ENCODE measurements around the gene ELF2.

Gene ELF2

GRCh38 chr4:139171876-139172691 is 4.9 kb downstream of the ELF2 start (continued):
- TF ChIP-seq ZNF362 (tag by site-specific recombination; IDR thresholded peaks at IDR 0.05) (no peak), OSR2 (tag by site-specific recombination; IDR thresholded peaks at IDR 0.05) (no peak; the same call in 1 of the 2 replicates), TRIM28 (IDR thresholded peaks at IDR 0.05; ENCODE audit: borderline replicate concordance, low read length) (no peak; the same call in 1 of the 2 replicates), ZNF140 (tag by site-specific recombination; IDR thresholded peaks at IDR 0.05) (no peak), KLF8 (tag by site-specific recombination; IDR thresholded peaks at IDR 0.05) (no peak), ZFP41 (tag by site-specific recombination; IDR thresholded peaks at IDR 0.05; ENCODE audit: borderline replicate concordance) (no peak), ZNF26 (tag by site-specific recombination; IDR thresholded peaks at IDR 0.05) (no peak), ZNF366 (tag by site-specific recombination; conservative IDR thresholded peaks at IDR 0.05) (0 out of 2 replicates have a peak, but pooled peaks have one; percentile 45), ZNF521 (tag by site-specific recombination; IDR thresholded peaks at IDR 0.05) (no peak), ZNF600 (tag by site-specific recombination; IDR thresholded peaks at IDR 0.05) (0 out of 2 replicates have a peak, but pooled peaks have one; percentile 43), ZNF391 (tag by site-specific recombination; IDR thresholded peaks at IDR 0.05; ENCODE audit: borderline replicate concordance, low read depth) (no peak), ZNF394 (tag by site-specific recombination; IDR thresholded peaks at IDR 0.05; ENCODE audit: borderline replicate concordance) (no peak; the same call in 1 of the 2 replicates), SP7 (tag by site-specific recombination; IDR thresholded peaks at IDR 0.05) (peak; percentile 95), SCRT2 (tag by site-specific recombination; IDR thresholded peaks at IDR 0.05) (0 out of 2 replicates have a peak, but pooled peaks have one; percentile 30), ZNF423 (tag by site-specific recombination; IDR thresholded peaks at IDR 0.05) (no peak), ZNF76 (tag by site-specific recombination; IDR thresholded peaks at IDR 0.05; ENCODE audit: borderline replicate concordance, low read depth) (peak; percentile 28; the same call in 1 of the 2 replicates), ZFHX2 (tag by site-specific recombination; conservative IDR thresholded peaks at IDR 0.05) (no peak), ZNF843 (tag by site-specific recombination; IDR thresholded peaks at IDR 0.05) (peak; percentile 57; the same call in 1 of the 2 replicates), IKZF3 (tag by site-specific recombination; IDR thresholded peaks at IDR 0.05) (peak; percentile 16; the same call in 1 of the 2 replicates), ZNF239 (tag by site-specific recombination; IDR thresholded peaks at IDR 0.05) (no peak), ZNF433 (tag by site-specific recombination; IDR thresholded peaks at IDR 0.05; ENCODE audit: low read depth) (no peak), MYNN (tag by site-specific recombination; IDR thresholded peaks at IDR 0.05; ENCODE audit: borderline replicate concordance) (no peak), ZNF629 (tag by site-specific recombination; IDR thresholded peaks at IDR 0.05) (peak; percentile 76), GLIS1 (tag by site-specific recombination; IDR thresholded peaks at IDR 0.05) (no peak), BCL6B (tag by site-specific recombination; IDR thresholded peaks at IDR 0.05) (peak; percentile 55; the same call in 1 of the 2 replicates)
- TF ChIP-seq, protein P1, sequence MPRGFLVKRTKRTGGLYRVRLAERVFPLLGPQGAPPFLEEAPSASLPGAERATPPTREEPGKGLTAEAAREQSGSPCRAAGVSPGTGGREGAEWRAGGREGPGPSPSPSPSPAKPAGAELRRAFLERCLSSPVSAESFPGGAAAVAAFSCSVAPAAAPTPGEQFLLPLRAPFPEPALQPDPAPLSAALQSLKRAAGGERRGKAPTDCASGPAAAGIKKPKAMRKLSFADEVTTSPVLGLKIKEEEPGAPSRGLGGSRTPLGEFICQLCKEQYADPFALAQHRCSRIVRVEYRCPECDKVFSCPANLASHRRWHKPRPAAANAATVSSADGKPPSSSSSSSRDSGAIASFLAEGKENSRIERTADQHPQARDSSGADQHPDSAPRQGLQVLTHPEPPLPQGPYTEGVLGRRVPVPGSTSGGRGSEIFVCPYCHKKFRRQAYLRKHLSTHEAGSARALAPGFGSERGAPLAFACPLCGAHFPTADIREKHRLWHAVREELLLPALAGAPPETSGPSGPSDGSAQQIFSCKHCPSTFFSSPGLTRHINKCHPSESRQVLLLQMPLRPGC (tag by site-specific recombination; IDR thresholded peaks at IDR 0.05), result no peak; the same call in 1 of the 2 replicates
- TF ChIP-seq, protein P2, sequence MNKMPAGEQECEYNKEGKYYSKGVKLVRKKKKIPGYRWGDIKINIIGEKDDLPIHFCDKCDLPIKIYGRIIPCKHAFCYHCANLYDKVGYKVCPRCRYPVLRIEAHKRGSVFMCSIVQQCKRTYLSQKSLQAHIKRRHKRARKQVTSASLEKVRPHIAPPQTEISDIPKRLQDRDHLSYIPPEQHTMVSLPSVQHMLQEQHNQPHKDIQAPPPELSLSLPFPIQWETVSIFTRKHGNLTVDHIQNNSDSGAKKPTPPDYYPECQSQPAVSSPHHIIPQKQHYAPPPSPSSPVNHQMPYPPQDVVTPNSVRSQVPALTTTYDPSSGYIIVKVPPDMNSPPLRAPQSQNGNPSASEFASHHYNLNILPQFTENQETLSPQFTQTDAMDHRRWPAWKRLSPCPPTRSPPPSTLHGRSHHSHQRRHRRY (tag by site-specific recombination; IDR thresholded peaks at IDR 0.05), result no peak
- TF ChIP-seq, protein P3, sequence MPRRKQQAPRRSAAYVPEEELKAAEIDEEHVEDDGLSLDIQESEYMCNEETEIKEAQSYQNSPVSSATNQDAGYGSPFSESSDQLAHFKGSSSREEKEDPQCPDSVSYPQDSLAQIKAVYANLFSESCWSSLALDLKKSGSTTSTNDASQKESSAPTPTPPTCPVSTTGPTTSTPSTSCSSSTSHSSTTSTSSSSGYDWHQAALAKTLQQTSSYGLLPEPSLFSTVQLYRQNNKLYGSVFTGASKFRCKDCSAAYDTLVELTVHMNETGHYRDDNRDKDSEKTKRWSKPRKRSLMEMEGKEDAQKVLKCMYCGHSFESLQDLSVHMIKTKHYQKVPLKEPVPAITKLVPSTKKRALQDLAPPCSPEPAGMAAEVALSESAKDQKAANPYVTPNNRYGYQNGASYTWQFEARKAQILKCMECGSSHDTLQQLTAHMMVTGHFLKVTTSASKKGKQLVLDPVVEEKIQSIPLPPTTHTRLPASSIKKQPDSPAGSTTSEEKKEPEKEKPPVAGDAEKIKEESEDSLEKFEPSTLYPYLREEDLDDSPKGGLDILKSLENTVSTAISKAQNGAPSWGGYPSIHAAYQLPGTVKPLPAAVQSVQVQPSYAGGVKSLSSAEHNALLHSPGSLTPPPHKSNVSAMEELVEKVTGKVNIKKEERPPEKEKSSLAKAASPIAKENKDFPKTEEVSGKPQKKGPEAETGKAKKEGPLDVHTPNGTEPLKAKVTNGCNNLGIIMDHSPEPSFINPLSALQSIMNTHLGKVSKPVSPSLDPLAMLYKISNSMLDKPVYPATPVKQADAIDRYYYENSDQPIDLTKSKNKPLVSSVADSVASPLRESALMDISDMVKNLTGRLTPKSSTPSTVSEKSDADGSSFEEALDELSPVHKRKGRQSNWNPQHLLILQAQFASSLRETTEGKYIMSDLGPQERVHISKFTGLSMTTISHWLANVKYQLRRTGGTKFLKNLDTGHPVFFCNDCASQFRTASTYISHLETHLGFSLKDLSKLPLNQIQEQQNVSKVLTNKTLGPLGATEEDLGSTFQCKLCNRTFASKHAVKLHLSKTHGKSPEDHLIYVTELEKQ (tag by site-specific recombination; IDR thresholded peaks at IDR 0.05; ENCODE audit: borderline replicate concordance), result peak; percentile 80; the same call in 1 of the 2 replicates
